GM03348 (cell line): ENCODE data around the gene SAMMSON.
A peak's percentile ranks its signal among the peaks of the same experiment; 100 is the strongest.

Experiments
- DNase-seq: peaks from one replicate; pipeline ENCODE4 v3.0.0; 2012; ENCODE audit warnings: low spot score

The SAMMSON gene

GRCh38 chr3:70011582-70011981, 12.0 kb downstream of the SAMMSON start:
- no peak for DNase-seq

GRCh38 chr3:70020906-70021660, 21.6 kb downstream of the SAMMSON start:
- DNase-seq = no peak

- DNase-seq = no peak
These were observed 28.8 kb downstream of the SAMMSON start for GRCh38 chr3:70028361-70028760.

- no peak for DNase-seq
These were observed 39.2 kb downstream of the SAMMSON start for GRCh38 chr3:70038693-70039092.

- no peak for DNase-seq
These were observed 40.9 kb downstream of the SAMMSON start for GRCh38 chr3:70040386-70040785.

GRCh38 chr3:70042641-70043040, 43.1 kb downstream of the SAMMSON start:
- DNase-seq = no peak

- DNase-seq = no peak
These were observed 50.2 kb downstream of the SAMMSON start for GRCh38 chr3:70049761-70050160.

- DNase-seq = no peak
These were observed 53.8 kb downstream of the SAMMSON start for GRCh38 chr3:70053293-70053692.

GRCh38 chr3:70056081-70056480, 56.5 kb downstream of the SAMMSON start:
- no peak for DNase-seq

- no peak for DNase-seq
These were observed 57.9 kb downstream of the SAMMSON start for GRCh38 chr3:70057426-70057825.

GRCh38 chr3:70061096-70061495, 61.6 kb downstream of the SAMMSON start:
- DNase-seq = no peak

GRCh38 chr3:70064194-70064779, 64.8 kb downstream of the SAMMSON start:
- peak; percentile 46 for DNase-seq

- no peak for DNase-seq
These were observed 66.2 kb downstream of the SAMMSON start for GRCh38 chr3:70065696-70066253.

GRCh38 chr3:70067860-70068521, 68.5 kb downstream of the SAMMSON start:
- DNase-seq = no peak

- DNase-seq = no peak
These were observed 70.0 kb downstream of the SAMMSON start for GRCh38 chr3:70069557-70069956.

GRCh38 chr3:70071138-70071537, 71.6 kb downstream of the SAMMSON start:
- no peak for DNase-seq

GRCh38 chr3:70072180-70072579, 72.6 kb downstream of the SAMMSON start:
- no peak for DNase-seq

GRCh38 chr3:70072754-70073153, 73.2 kb downstream of the SAMMSON start:
- DNase-seq = no peak

GRCh38 chr3:70075101-70075500, 75.6 kb downstream of the SAMMSON start:
- DNase-seq = no peak

- DNase-seq = no peak
These were observed 76.9 kb downstream of the SAMMSON start for GRCh38 chr3:70076396-70076795.

GRCh38 chr3:70078778-70079177, 79.2 kb downstream of the SAMMSON start:
- DNase-seq = no peak

- DNase-seq = no peak
These were observed 86.1 kb downstream of the SAMMSON start for GRCh38 chr3:70085613-70086012.

GRCh38 chr3:70086336-70086735, 86.8 kb downstream of the SAMMSON start:
- DNase-seq = no peak
